ENCODE measurements around the gene RAB40B.

The RAB40B gene

DNA sequence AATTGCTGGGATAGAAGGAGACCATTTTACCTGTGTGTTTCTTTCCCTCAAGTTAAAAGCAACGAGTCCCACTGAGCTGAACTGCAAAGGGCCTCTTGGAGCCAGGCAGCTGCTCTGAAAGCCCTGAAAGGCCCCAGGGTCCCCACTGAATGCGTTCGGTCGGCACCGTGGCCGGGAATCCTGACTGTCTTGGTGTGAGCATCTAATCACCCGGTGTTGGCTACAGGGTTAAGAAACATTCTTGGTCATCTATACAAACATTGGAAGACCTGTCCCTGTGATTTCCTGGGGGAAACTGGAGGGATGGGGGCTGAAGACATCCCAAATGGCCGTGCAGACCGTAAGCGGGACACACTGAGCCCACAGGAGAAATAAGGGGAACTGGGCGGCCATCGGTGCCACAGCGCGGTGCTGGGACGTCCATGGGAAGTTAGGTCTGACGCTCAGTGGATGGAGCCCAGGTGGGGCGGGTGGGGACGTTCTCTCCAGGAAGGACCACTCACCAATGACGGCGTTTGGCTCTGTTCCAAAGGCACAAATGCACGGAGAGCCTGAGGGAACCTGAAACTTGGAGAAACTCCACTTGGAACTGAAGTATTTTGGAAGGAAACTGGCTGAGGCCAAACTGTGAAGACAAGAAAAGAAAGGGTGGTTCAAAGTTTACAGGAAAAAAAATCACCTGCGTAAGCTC lies 82.3 kb downstream of the RAB40B start:
- Histone ChIP-seq H3K27ac (ENCODE audit: extremely low read depth, low read depth, low read length) (no peak overlapping the region), H3K4me3 (ENCODE audit: low read depth, low read length) (no peak overlapping the region), H3K36me3 (ENCODE audit: control insufficient read depth in 2 of 2, insufficient read depth in 1 of 2, low read length in 2 of 2) (peaks cover 40 to 89% of the 10 kb centered on the region in 2 experiments), H3K4me1 (ENCODE audit: control insufficient read depth, insufficient read depth, low read length) (no peaks in the 10 kb centered on the region), H3K9me3 (ENCODE audit: control insufficient read depth, insufficient read depth, low read depth, low read length) (no peaks in the 10 kb centered on the region)
- no peak for TF ChIP-seq ZNF221 (tag by site-specific recombination; IDR thresholded peaks at IDR 0.05; ENCODE audit: borderline replicate concordance)
- TF ChIP-seq ZNF211 (tag by site-specific recombination; IDR thresholded peaks at IDR 0.05; ENCODE audit: low read depth), result no peak
- TF ChIP-seq GLIS2 (tag by site-specific recombination; IDR thresholded peaks at IDR 0.05), result no peak
- no peak for TF ChIP-seq ZNF266 (tag by site-specific recombination; IDR thresholded peaks at IDR 0.05; ENCODE audit: low read depth)
- TF ChIP-seq HOXD13 (CRISPR knock-in tag; IDR thresholded peaks at IDR 0.05; ENCODE audit: borderline replicate concordance), result no peak
- TF ChIP-seq, protein P1, sequence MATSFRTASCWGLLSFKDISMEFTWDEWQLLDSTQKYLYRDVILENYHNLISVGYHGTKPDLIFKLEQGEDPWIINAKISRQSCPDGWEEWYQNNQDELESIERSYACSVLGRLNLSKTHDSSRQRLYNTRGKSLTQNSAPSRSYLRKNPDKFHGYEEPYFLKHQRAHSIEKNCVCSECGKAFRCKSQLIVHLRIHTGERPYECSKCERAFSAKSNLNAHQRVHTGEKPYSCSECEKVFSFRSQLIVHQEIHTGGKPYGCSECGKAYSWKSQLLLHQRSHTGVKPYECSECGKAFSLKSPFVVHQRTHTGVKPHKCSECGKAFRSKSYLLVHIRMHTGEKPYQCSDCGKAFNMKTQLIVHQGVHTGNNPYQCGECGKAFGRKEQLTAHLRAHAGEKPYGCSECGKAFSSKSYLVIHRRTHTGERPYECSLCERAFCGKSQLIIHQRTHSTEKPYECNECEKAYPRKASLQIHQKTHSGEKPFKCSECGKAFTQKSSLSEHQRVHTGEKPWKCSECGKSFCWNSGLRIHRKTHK (tag by site-specific recombination; IDR thresholded peaks at IDR 0.05), result no peak
- no peak for TF ChIP-seq ZNF16 (tag by site-specific recombination; IDR thresholded peaks at IDR 0.05; ENCODE audit: low read depth)
- ChIA-PET CTCF (interaction anchor here (0.6 to 2.2 kb wide), 2 partner anchors 16 to 202 kb away, joined by 8 read pairs; no protein-coding TSS in a partner anchor), POLR2A (no interaction called here)

GRCh38 chr17:82615084-82616020 lies 83.1 kb downstream of the RAB40B start:
- CTCF ChIA-PET, result interaction anchor here (0.6 to 2.2 kb wide), 2 partner anchors 17 to 40 kb away, joined by 4 to 8 read pairs; no protein-coding TSS in a partner anchor

GRCh38 chr17:82614095-82614631 lies 84.3 kb downstream of the RAB40B start:
- Histone ChIP-seq H3K4me1 (ENCODE audit: control insufficient read depth, insufficient read depth, low read length) (no peaks in the 10 kb centered on the region), H3K4me3 (ENCODE audit: low read depth, low read length) (no peak overlapping the region), H3K9me3 (ENCODE audit: control insufficient read depth, insufficient read depth, low read depth, low read length) (no peaks in the 10 kb centered on the region), H3K27ac (ENCODE audit: extremely low read depth, low read depth, low read length) (no peak overlapping the region), H3K36me3 (ENCODE audit: control insufficient read depth in 2 of 2, insufficient read depth in 1 of 2, low read length in 2 of 2) (peaks cover 37 to 85% of the 10 kb centered on the region in 2 experiments)
- ChIA-PET CTCF (no interaction called here), POLR2A (interaction anchor here (0.7 kb wide), 1 partner anchor 136 kb away, joined by 4 read pairs; no protein-coding TSS in a partner anchor)
- TF ChIP-seq ZNF626 (tag by site-specific recombination; IDR thresholded peaks at IDR 0.05) (no peak), ZNF169 (tag by site-specific recombination; IDR thresholded peaks at IDR 0.05) (no peak), ZIC2 (tag by site-specific recombination; IDR thresholded peaks at IDR 0.05) (no peak), ZNF623 (tag by site-specific recombination; IDR thresholded peaks at IDR 0.05) (no peak), KLF8 (tag by site-specific recombination; IDR thresholded peaks at IDR 0.05) (no peak), PRDM1 (tag by site-specific recombination; IDR thresholded peaks at IDR 0.05) (no peak), KLF10 (tag by site-specific recombination; IDR thresholded peaks at IDR 0.05) (no peak), ZNF10 (tag by site-specific recombination; IDR thresholded peaks at IDR 0.05) (no peak)
- TF ChIP-seq, protein P2, sequence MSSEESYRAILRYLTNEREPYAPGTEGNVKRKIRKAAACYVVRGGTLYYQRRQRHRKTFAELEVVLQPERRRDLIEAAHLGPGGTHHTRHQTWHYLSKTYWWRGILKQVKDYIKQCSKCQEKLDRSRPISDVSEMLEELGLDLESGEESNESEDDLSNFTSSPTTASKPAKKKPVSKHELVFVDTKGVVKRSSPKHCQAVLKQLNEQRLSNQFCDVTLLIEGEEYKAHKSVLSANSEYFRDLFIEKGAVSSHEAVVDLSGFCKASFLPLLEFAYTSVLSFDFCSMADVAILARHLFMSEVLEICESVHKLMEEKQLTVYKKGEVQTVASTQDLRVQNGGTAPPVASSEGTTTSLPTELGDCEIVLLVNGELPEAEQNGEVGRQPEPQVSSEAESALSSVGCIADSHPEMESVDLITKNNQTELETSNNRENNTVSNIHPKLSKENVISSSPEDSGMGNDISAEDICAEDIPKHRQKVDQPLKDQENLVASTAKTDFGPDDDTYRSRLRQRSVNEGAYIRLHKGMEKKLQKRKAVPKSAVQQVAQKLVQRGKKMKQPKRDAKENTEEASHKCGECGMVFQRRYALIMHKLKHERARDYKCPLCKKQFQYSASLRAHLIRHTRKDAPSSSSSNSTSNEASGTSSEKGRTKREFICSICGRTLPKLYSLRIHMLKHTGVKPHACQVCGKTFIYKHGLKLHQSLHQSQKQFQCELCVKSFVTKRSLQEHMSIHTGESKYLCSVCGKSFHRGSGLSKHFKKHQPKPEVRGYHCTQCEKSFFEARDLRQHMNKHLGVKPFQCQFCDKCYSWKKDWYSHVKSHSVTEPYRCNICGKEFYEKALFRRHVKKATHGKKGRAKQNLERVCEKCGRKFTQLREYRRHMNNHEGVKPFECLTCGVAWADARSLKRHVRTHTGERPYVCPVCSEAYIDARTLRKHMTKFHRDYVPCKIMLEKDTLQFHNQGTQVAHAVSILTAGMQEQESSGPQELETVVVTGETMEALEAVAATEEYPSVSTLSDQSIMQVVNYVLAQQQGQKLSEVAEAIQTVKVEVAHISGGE (tag by site-specific recombination; conservative IDR thresholded peaks at IDR 0.05; ENCODE audit: low read depth), result no peak
- TF ChIP-seq, protein P3, sequence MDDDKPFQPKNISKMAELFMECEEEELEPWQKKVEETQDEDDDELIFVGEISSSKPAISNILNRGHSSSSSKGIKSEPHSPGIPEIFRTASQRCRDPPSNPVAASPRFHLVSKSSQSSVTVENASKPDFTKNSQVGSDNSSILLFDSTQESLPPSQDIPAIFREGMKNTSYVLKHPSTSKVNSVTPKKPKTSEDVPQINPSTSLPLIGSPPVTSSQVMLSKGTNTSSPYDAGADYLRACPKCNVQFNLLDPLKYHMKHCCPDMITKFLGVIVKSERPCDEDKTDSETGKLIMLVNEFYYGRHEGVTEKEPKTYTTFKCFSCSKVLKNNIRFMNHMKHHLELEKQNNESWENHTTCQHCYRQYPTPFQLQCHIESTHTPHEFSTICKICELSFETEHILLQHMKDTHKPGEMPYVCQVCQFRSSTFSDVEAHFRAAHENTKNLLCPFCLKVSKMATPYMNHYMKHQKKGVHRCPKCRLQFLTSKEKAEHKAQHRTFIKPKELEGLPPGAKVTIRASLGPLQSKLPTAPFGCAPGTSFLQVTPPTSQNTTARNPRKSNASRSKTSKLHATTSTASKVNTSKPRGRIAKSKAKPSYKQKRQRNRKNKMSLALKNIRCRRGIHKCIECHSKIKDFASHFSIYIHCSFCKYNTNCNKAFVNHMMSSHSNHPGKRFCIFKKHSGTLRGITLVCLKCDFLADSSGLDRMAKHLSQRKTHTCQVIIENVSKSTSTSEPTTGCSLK (tag by site-specific recombination; IDR thresholded peaks at IDR 0.05), result no peak

More at GRCh38 chr17:82615084-82616020, 83.1 kb downstream of the RAB40B start:
- Histone ChIP-seq H3K4me3 (ENCODE audit: low read depth, low read length) (no peak overlapping the region), H3K4me1 (ENCODE audit: control insufficient read depth, insufficient read depth, low read length) (no peaks in the 10 kb centered on the region), H3K27ac (ENCODE audit: extremely low read depth, low read depth, low read length) (no peak overlapping the region), H3K9me3 (ENCODE audit: control insufficient read depth, insufficient read depth, low read depth, low read length) (no peaks in the 10 kb centered on the region), H3K36me3 (ENCODE audit: control insufficient read depth in 2 of 2, insufficient read depth in 1 of 2, low read length in 2 of 2) (peaks cover 39 to 87% of the 10 kb centered on the region in 2 experiments)
- no peak for TF ChIP-seq ZNF558 (tag by site-specific recombination; IDR thresholded peaks at IDR 0.05)
- TF ChIP-seq, protein P4, sequence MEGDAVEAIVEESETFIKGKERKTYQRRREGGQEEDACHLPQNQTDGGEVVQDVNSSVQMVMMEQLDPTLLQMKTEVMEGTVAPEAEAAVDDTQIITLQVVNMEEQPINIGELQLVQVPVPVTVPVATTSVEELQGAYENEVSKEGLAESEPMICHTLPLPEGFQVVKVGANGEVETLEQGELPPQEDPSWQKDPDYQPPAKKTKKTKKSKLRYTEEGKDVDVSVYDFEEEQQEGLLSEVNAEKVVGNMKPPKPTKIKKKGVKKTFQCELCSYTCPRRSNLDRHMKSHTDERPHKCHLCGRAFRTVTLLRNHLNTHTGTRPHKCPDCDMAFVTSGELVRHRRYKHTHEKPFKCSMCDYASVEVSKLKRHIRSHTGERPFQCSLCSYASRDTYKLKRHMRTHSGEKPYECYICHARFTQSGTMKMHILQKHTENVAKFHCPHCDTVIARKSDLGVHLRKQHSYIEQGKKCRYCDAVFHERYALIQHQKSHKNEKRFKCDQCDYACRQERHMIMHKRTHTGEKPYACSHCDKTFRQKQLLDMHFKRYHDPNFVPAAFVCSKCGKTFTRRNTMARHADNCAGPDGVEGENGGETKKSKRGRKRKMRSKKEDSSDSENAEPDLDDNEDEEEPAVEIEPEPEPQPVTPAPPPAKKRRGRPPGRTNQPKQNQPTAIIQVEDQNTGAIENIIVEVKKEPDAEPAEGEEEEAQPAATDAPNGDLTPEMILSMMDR (tag by site-specific recombination; IDR thresholded peaks at IDR 0.05), result peak; percentile 29; the same call in 1 of the 2 replicates
- POLR2A ChIA-PET, result no interaction called here
